AG08396 (cell line): Measurements from ENCODE around the gene FBXL3.
A peak's percentile ranks its signal among the peaks of the same experiment; 100 is the strongest.
"Not testable (repeated sequence)": the region's sequence is repeated elsewhere in the genome, so short reads cannot be mapped to it uniquely, and the experiment has no call there.

Source experiments
- DNase-seq: peaks from one replicate; pipeline ENCODE4 v3.0.0; 2012; ENCODE audit warnings: low spot score, mixed read lengths

FBXL3 gene

GRCh38 chr13:77026255-77026860 is 601 bp downstream of the FBXL3 start:
- DNase-seq = peak; percentile 79

- peak; percentile 33 for DNase-seq
Observed at GRCh38 chr13:77022341-77022740, 4.6 kb downstream of the FBXL3 start.

GRCh38 chr13:77019756-77020155 is 7.2 kb downstream of the FBXL3 start:
- DNase-seq = no peak

- no peak for DNase-seq
Observed at GRCh38 chr13:77016888-77017623, 9.9 kb downstream of the FBXL3 start.

GRCh38 chr13:77016251-77016812 is 10.6 kb downstream of the FBXL3 start:
- DNase-seq = no peak

- DNase-seq = no peak
Observed at GRCh38 chr13:77014906-77015685, 11.9 kb downstream of the FBXL3 start.

- no peak for DNase-seq
Observed at GRCh38 chr13:77013853-77014542, 13.0 kb downstream of the FBXL3 start.

- DNase-seq = not testable (repeated sequence)
Observed at GRCh38 chr13:77009719-77010118, 17.2 kb downstream of the FBXL3 start.

- DNase-seq = no peak
Observed at GRCh38 chr13:77009011-77009410, 17.9 kb downstream of the FBXL3 start.

GRCh38 chr13:77008337-77008736 is 18.6 kb downstream of the FBXL3 start:
- DNase-seq = not testable (repeated sequence)

GRCh38 chr13:77002590-77003190 is 24.3 kb downstream of the FBXL3 start:
- DNase-seq = peak; percentile 29

- no peak for DNase-seq
Observed at GRCh38 chr13:77001963-77002587, 24.9 kb downstream of the FBXL3 start.

GRCh38 chr13:77001540-77001939 is 25.4 kb downstream of the FBXL3 start:
- no peak for DNase-seq

- no peak for DNase-seq
Observed at GRCh38 chr13:77000475-77000874, 26.5 kb downstream of the FBXL3 start.

GRCh38 chr13:76994281-76994680 is 32.7 kb downstream of the FBXL3 start:
- DNase-seq = no peak

- no peak for DNase-seq
Observed at GRCh38 chr13:76993473-76993872, 33.5 kb downstream of the FBXL3 start.

GRCh38 chr13:76993021-76993420 is 33.9 kb downstream of the FBXL3 start:
- DNase-seq = peak; percentile 35

- peak; percentile 25 for DNase-seq
Observed at GRCh38 chr13:76992548-76993001, 34.4 kb downstream of the FBXL3 start.

- DNase-seq = peak; percentile 97
Observed at GRCh38 chr13:76991796-76992547, 35.0 kb downstream of the FBXL3 start, which contains the start of gene CLN5. Gene CLN5, plus strand, starts transcription at chr13:76992081. Its CDS starts 18 bp downstream, at chr13:76992099.

GRCh38 chr13:76991432-76991795 is 35.5 kb downstream of the FBXL3 start:
- DNase-seq = no peak
